ENCODE results near the gene CACNB4. TPM values are rescaled to one million over a fixed set of nuclear protein-coding genes. Genes with fewer than 3 reads are reported as not detected.
"Not testable (repeated sequence)": the region's sequence is repeated elsewhere in the genome, so short reads cannot be mapped to it uniquely, and the experiment has no call there.

The CACNB4 gene
- polyA plus RNA-seq, 12 donors = 4.1 to 7.4 (median 5.1) TPM; not detected in 1

DNA sequence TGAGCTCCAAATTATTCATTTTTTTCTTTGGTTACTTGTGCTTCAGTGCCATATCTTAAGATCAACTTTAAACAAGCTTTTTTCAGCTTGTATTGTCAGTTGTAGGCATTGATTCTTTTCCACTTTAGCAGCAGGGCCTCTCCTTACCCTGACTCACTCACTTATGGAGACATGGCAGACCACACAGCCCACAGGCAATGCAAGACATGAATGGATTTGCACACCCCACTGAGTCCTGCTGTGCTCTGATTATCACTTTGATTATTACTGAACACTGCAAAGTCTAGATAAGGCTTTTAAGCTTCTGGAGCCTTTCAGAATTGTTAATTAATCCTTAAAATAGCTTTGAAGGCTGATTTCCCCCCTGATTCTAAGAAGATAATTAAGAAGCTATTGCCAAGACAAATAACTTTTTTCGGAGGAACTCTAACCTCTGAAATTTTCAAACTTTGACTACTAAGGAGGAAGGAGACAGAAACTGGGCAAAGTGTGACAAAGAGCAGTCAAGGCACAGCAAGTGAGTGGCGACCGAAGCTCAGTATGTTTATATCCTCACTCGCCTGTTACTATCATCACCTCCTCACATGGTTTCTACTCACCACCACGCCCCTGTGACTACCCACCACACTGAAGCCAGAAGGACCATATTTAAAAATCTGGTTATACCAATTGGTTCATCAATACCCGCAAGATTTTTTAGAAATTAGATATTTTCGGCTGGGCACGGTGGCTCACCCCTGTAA lies 43.3 kb downstream of the CACNB4 start:
- DNase-seq = no peak

GRCh38 chr2:152054593-152054992 lies 44.3 kb downstream of the CACNB4 start:
- no peak for DNase-seq

- no peak for DNase-seq
Measured at GRCh38 chr2:152051436-152051835, 47.4 kb downstream of the CACNB4 start.

DNA sequence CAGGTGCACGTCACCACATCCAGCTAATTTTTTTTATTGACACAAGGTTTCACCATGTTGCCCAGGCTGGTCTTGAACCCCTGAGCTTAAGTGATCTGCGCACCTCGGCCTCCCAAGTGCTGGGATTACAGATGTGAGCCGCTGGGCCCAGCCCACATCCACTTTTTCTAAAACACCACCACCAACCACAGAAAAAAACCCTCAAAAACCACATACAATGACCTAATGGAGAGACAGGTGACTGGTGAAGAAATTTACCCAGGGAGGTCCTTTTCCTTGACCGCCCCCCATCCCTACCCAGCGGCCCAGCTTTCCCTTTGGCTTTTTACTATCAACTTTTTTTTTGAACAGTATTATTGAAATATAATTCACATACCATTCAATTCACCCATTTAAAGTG lies 47.9 kb downstream of the CACNB4 start:
- DNase-seq = no peak

GRCh38 chr2:152050341-152050740 lies 48.5 kb downstream of the CACNB4 start:
- no peak for DNase-seq

DNA sequence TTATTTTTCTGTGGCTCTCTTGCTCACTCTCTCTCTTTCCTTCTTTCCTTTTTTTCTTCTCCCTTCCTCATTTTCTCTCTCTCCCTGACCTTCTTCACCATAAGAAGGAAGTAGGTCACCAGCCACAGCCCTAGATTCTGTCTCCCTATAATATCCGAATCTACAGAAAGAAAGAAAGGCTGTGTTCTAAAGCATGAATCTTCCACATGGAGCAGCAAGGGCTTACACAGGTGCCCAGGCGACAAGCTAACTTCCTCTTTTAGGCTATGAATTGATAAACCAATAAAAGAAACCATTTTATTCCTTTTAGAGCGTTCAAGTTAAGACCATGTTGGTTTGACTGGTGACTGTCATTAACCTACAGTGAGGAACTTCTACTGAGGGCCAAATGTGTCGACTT lies 49.3 kb downstream of the CACNB4 start:
- DNase-seq = no peak

DNA sequence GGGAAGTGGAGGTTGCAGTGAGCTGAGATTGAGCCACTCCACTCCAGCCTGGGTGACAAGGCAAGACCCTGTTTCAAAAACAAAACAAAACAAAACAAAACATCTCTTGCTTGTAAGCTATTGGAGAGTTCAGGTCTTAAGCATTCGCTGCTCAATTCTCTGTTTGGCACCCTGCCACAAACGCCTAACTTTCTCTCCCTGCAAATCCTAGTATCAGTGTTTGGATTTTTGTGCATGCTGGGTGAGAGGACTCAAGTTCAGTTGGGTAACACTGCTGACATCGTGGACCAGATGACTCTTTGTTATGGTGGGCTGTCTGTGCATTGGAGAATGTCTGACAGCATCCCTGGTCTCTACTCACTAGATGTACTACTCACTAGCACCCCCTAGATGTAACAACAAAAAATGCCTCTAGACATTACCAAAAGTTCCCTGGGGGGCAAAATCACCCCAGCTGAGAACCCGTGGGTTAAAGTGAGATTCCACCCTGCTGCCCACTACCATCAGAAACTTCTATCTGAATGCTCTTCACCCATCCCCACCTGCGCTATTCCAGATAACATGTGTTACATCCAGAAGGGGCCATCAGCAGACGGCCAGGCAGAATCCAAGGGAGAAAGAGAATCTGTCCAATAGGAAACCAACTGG lies 50.9 kb downstream of the CACNB4 start:
- no peak for DNase-seq

DNA sequence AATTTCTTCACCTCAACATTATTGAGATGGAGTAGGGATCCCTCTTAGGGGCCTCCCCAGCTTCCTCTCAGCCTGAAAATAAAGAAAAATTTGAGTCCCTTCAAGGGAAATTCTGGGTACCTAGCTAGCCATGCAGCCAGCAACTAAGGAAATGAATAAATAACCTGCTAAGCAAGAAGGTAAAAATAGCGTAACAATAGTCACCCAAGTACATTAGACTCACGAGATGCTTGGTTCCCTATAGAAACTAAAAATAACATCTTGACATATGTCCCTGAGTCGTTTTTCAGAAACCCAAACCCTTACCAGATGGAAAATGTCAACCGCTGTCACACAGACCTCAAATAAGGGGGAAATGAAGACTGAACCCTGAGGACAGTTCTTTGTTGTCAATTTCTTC lies 51.9 kb downstream of the CACNB4 start:
- no peak for DNase-seq

DNA sequence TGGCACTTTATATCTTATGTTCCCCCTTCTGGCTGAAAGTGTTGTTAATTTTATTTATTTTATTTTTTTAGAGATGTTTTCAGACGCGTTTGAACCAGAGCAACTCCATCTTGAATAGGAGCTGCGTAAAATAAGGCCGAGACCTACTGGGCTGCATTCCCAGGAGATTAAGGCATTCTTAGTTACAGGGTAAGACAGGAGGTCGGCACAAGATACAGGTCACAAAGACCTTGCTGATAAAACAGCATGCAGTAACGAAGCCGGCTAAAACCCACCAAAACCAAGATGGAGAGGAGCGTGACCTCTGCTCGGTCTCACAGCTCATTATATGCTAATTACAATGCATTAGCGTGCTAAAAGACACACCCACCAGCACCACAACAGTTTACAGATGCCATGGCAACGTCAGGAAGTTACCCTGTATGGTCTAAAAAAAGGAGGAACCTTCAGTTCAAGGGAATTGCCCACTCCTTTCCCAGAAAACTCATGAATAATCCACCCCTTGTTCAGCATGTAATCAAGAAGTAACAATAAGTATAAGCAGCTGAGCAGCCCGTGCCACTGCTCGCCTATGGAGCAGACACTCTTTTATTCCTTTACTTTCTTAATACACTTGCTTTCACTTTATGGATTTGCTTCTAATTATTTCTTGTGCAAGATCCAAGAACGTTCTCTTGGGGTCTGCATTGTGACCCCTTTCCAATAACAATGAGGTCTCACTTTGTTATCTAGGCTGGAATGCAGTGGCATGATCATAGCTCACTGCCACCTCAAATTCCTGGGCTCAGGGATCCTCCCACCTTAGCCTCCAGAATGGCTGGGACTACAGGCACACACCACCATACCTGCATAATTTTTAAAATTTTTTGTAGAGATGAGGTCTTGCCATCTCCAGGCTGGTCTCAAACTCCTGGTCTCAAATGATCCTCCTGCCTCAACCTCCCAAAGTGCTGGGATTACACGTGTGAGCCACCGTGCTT lies 55.9 kb downstream of the CACNB4 start:
- no peak for DNase-seq

DNA sequence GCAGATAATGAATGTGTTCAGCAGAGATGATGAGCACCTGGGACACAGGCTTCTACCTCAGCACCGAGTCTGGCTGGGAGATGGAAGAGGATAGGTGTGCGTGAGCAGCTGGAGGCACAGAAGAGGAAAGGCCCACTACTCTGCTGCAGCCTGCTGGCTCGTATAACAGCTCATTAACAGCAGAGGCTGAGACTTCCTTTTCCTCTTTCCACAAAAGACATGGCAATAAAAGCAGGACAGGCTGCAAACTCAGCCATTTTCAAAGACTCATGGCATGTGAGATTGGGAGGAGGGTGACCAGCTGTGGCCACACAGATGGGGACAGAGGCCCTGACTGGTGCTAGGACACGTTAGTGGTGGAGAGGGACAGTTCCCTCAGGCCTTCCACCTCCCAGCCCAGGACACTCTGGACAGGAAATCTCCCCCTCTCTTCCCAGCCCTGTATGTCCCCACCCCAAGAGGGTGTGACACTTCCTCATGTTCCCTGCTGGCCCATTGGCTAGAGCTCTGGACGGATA lies 60.3 kb downstream of the CACNB4 start:
- peak; percentile 43 for DNase-seq

- DNase-seq = peak; percentile 74
Measured at GRCh38 chr2:152037743-152038435, 61.0 kb downstream of the CACNB4 start.

- DNase-seq = peak; percentile 84
Measured at GRCh38 chr2:152036611-152037469, 62.0 kb downstream of the CACNB4 start.

GRCh38 chr2:152034257-152034801 lies 64.5 kb downstream of the CACNB4 start:
- no peak for DNase-seq

GRCh38 chr2:152033011-152033925 lies 65.6 kb downstream of the CACNB4 start:
- DNase-seq = no peak

DNA sequence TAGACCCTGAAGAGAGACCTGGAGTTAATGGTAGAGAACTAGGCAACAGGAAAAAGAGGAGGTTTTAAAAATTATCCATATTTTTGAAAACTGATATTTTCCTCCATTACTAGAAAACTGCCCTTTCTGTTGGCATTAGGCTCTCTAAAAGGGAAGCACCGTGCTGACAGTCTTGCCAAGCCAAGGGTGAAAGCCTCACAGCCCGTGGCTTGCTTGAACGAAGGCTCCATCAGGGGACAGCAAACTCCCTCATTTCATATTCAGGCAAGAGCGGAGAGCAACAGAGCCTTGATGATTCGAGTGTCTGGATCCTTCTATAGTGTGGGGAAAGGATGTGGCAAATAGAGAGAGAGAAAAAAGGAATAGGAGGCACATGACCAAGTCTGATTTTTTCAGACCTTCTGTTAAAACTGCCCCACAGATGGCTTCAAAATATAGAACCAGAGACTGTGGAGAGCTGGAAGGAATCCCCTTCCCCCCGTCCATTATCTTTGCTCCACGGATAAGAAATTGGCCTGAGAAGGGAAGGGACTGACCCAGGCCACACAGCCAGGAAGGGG lies 67.0 kb downstream of the CACNB4 start:
- no peak for DNase-seq

GRCh38 chr2:152030596-152031328 lies 68.1 kb downstream of the CACNB4 start:
- not testable (repeated sequence) for DNase-seq

DNA sequence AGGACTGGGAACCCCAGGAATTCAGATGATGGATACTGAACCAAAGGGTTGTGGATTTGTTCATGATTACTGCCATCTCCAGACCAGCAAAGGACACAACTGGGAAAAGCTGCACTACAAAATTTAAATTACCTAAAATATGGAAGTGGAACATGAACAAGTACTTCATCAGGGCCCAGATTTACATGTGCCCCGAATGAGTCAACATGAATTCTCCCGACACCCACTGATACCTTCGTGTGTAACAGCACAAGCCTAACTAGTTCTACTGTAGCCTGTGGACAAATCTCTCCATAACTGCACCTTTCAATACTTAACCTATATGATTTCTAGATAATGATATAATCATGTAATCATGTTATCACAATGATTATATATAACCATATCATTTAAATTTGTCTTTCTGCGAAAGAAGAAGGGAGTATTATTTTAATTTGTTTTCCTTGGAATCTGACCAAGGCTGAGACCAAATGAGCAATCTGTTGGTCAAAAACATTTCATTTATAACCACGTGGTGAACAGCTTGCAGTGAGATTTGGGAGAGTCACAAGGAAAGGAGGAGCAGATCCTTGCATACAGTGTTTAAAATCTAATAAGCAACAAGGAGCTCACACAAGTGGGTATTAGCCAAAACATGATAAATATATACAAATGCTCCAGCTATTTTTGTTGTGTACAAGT lies 70.5 kb downstream of the CACNB4 start:
- DNase-seq = no peak

Measured in muscle of arm (tissue), 12 donors.